Lung (tissue), 12 donors: ENCODE measurements around the gene OSBPL2. TPM values are rescaled to one million over a fixed set of nuclear protein-coding genes. Genes with fewer than 3 reads are reported as not detected.

Experiments used
- ATAC-seq: fragments of 200-7000 bp; cut with Tn5 transposase; one replicate; pipeline ENCODE4 v1.9.1; 2020; ENCODE audit warnings: moderate number of reproducible peaks; ENCODE audit not compliant: insufficient read depth, low FRiP score
- DNase-seq, 3 donors: peaks; one replicate each; pipeline ENCODE4 v3.0.0-alpha.2; 2013 to 2017
- H3K27ac ChIP-seq, 2 donors: one replicate each; pipeline ENCODE4 v1.5.1; 2013; ENCODE audit warnings: mild to moderate bottlenecking in 2 of 2, moderate library complexity in 2 of 2, control low read depth in 1 of 2, inconsistent platforms in 1 of 2, low read depth in 1 of 2, low read length in 1 of 2
- H3K27me3 ChIP-seq, 3 donors: one replicate each; pipeline ENCODE4 v1.5.1; 2013; ENCODE audit warnings: low read length in 2 of 3; ENCODE audit not compliant: control insufficient read depth in 3 of 3, insufficient read depth in 3 of 3
- H3K36me3 ChIP-seq, 4 donors: one replicate each; pipeline ENCODE4 v1.5.1; 2013; ENCODE audit warnings: low read length in 4 of 4, mild to moderate bottlenecking in 1 of 4, moderate library complexity in 1 of 4; ENCODE audit not compliant: control insufficient read depth in 4 of 4, insufficient read depth in 4 of 4
- H3K4me1 ChIP-seq, 5 donors: one replicate each; pipeline ENCODE4 v1.5.1; 2013; ENCODE audit warnings: low read length in 5 of 5, mild to moderate bottlenecking in 2 of 5, moderate library complexity in 1 of 5; ENCODE audit not compliant: control insufficient read depth in 5 of 5, insufficient read depth in 5 of 5
- H3K4me3 ChIP-seq: one replicate; pipeline ENCODE4 v1.5.1; 2013; ENCODE audit warnings: mild to moderate bottlenecking, control low read depth, moderate library complexity
- H3K9ac ChIP-seq, 2 donors: one replicate each; pipeline ENCODE4 v1.5.1; 2013; ENCODE audit warnings: low read length in 2 of 2, control low read depth in 1 of 2; ENCODE audit not compliant: insufficient read depth in 1 of 2
- H3K9me3 ChIP-seq, 4 donors: one replicate each; pipeline ENCODE4 v1.5.1; 2013; ENCODE audit warnings: low read length in 3 of 4, mild to moderate bottlenecking in 1 of 4, moderate library complexity in 1 of 4; ENCODE audit not compliant: control insufficient read depth in 4 of 4, insufficient read depth in 3 of 4
- CTCF ChIP-seq: IDR thresholded peaks from 2 replicates; pipeline ENCODE4 v1.5.1; 2012; ENCODE audit warnings: mild to moderate bottlenecking; ENCODE audit errors: control extremely low read depth, extremely low read depth
- WGBS, 2 donors: extraction: QIAGEN DNeasy Blood & Tissue Kit; methylation state at CpG; one replicate each; pipeline ENCODE4 v1.1.7; 2013; 5-methylcytosine and 5-hydroxymethylcytosine counted together
- polyA plus RNA-seq, 2 donors: library from polyadenylated mRNA; stranded (reverse); fragments of 200-250 nt; gene quantifications; one replicate each; pipeline ENCODE4 v1.2.1, GENCODE V29; 2013
- total RNA-seq, 2 donors: library from RNA; depleted of rRNA in 1 of 2; stranded (reverse); fragments of >200 nt in 1 of 2; gene quantifications; one replicate each; pipeline ENCODE4 v1.2.1, GENCODE V29; 2014 to 2021
- donor health status: control.
- donor health status: control.
- donor health status: Bipolar disorder and iron deficiency.
- donor health status: healthy.
- donor health status: DM: yes; HTN: yes; CAD: no.

OSBPL2 gene
- total and polyA plus RNA-seq, 4 donors, result 13.2 to 48.0 (median 27.7) TPM

GRCh38 chr20:62286493-62287064 lies 48.3 kb downstream of the OSBPL2 start:
- ATAC-seq, result no peak
- no peak for TF ChIP-seq CTCF
- Histone ChIP-seq H3K36me3 (peaks cover 3 to 41% (median 23%) of the 10 kb centered on the region in 4 donors), H3K4me1 (peaks cover 0 to 6% (median 0%) of the 10 kb centered on the region in 5 donors), H3K4me3 (no peak overlapping the region), H3K27ac (no peak overlapping the region), H3K27me3 (no peaks in the 10 kb centered on the region), H3K9me3 (no peaks in the 10 kb centered on the region), H3K9ac (no peak overlapping the region)
- 94 to 96% methylated on average over 25 of the region's 25 CpGs for WGBS, 2 donors
- no peak for DNase-seq

DNA sequence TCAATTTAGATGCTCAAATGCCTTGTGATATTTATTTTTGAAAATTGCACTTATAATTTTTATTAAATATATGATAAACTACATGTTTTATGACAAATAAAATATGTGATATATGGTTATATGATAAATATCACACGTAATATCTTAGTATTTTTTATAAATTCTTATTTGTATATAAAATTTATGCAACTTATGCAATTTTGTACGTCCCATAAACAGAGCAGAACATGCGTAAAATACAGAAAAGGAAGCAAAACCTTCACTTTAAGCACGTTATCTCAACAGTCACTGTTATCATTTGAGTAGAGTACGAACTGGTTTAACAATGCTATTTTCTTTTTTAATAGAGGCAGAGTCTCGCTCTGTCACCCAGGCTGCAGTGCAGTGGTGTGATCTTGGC lies 48.8 kb downstream of the OSBPL2 start:
- DNase-seq, result no peak
- Histone ChIP-seq H3K9me3 (no peaks in the 10 kb centered on the region), H3K4me3 (no peak overlapping the region), H3K9ac (no peak overlapping the region), H3K27ac (no peak overlapping the region), H3K36me3 (peaks cover 0 to 43% (median 20%) of the 10 kb centered on the region in 4 donors), H3K4me1 (peaks cover 0 to under 1% (median 0%) of the 10 kb centered on the region in 5 donors), H3K27me3 (no peaks in the 10 kb centered on the region)
- 92 to 96% methylated on average over 6 of the region's 6 CpGs for WGBS, 2 donors
- ATAC-seq, result no peak
- TF ChIP-seq CTCF, result no peak

- Histone ChIP-seq H3K4me1 (no peaks in the 10 kb centered on the region), H3K9ac (no peak overlapping the region), H3K27me3 (no peaks in the 10 kb centered on the region), H3K36me3 (peaks cover 0 to 46% (median 20%) of the 10 kb centered on the region in 4 donors), H3K9me3 (no peaks in the 10 kb centered on the region), H3K4me3 (no peak overlapping the region), H3K27ac (no peak overlapping the region)
- ATAC-seq (no peak), DNase-seq (no peak)
- WGBS, 2 donors, result 93 to 95% methylated on average over 11 to 12 of the region's 12 CpGs
- TF ChIP-seq CTCF, result no peak
These were observed 49.6 kb downstream of the OSBPL2 start for GRCh38 chr20:62287759-62288534.
